Measurements from ENCODE around the gene USE1.
A peak's percentile ranks its signal among the peaks of the same experiment; 100 is the strongest.

USE1 gene

DNA sequence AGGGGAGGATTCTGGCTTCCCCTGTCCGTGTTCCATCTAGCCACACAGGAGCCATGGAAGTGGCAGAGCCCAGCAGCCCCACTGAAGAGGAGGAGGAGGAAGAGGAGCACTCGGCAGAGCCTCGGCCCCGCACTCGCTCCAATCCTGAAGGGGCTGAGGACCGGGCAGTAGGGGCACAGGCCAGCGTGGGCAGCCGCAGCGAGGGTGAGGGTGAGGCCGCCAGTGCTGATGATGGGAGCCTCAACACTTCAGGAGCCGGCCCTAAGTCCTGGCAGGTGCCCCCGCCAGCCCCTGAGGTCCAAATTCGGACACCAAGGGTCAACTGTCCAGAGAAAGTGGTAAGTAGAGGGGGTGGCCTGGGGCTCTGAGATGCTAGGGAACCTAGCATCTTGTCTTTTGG is 53.6 kb downstream of the USE1 start:
- peak overlapping the region; percentile 57 for H3K4ac ChIP-seq (ENCODE audit: low read depth, low read length)
- H3K9me3 ChIP-seq (ENCODE audit: insufficient read depth, low read depth, low read length), result peaks cover 2% of the 10 kb centered on the region
- no peak overlapping the region for H3K18ac ChIP-seq (ENCODE audit: low read length)
- H3K27ac ChIP-seq (ENCODE audit: low read depth, low read length), result no peak overlapping the region
- no peak overlapping the region for H2AK5ac ChIP-seq (ENCODE audit: low read length)
- H3K79me1 ChIP-seq (ENCODE audit: low read length), result peaks cover 27% of the 10 kb centered on the region
- no peak overlapping the region for H3K14ac ChIP-seq (ENCODE audit: low read length)
- no peaks in the 10 kb centered on the region for H3K27me3 ChIP-seq (ENCODE audit: insufficient read depth, low read length)
- no peak overlapping the region for H4K8ac ChIP-seq (ENCODE audit: low read depth, low read length)
- H2BK12ac ChIP-seq (ENCODE audit: low read length), result no peak overlapping the region
- no peak for DNase-seq
- no CpG with 5 or more reads among the region's 13 CpGs for WGBS (ENCODE audit: extremely low coverage, insufficient coverage, insufficient read length)
- no peak overlapping the region for H4K91ac ChIP-seq (ENCODE audit: low read depth, low read length)
- H3K4me2 ChIP-seq (ENCODE audit: low read length), result no peak overlapping the region
- no peak overlapping the region for H3K9ac ChIP-seq (ENCODE audit: low read length)
- peaks cover 7% of the 10 kb centered on the region for H3K79me2 ChIP-seq (ENCODE audit: control insufficient read depth, insufficient read depth, low read length, poor library complexity)
- peaks cover 27 to 31% of the 10 kb centered on the region in 2 experiments for H3K36me3 ChIP-seq (ENCODE audit: control insufficient read depth in 1 of 2, insufficient read depth in 2 of 2, low read length in 2 of 2)
- H3K23ac ChIP-seq (ENCODE audit: low read length), result no peak overlapping the region
- H3K4me3 ChIP-seq (ENCODE audit: low read depth, low read length), result no peak overlapping the region
- peak overlapping the region; percentile 8 for H4K12ac ChIP-seq (ENCODE audit: low read depth, low read length)
- H2AFZ ChIP-seq (ENCODE audit: insufficient read depth, low read length, poor library complexity), result no peak overlapping the region
- no peak overlapping the region for H2BK120ac ChIP-seq (ENCODE audit: insufficient read depth, low read length, poor library complexity)
- H3K4me1 ChIP-seq (ENCODE audit: control insufficient read depth in 1 of 2, insufficient read depth in 2 of 2, low read length in 2 of 2), result peaks cover 18% of the 10 kb centered on the region in 2 experiments
- H2BK5ac ChIP-seq (ENCODE audit: low read depth, low read length, poor library complexity), result no peak overlapping the region

Measured in trophoblast cell (in vitro differentiated cells and primary cell).